Erythroblast (primary cell): ENCODE data around the gene RNU1-1.

Experiments used
- GATA1 ChIP-seq: IDR thresholded peaks from 2 replicates; pipeline ENCODE4 v1.6.1; 2011; ENCODE audit warnings: low read depth, mild to moderate bottlenecking, control low read depth, low read length, moderate library complexity
- POLR2A ChIP-seq: IDR thresholded peaks from 2 replicates; pipeline ENCODE4 v1.6.1; 2011; ENCODE audit warnings: mild to moderate bottlenecking, low read length

DNA sequence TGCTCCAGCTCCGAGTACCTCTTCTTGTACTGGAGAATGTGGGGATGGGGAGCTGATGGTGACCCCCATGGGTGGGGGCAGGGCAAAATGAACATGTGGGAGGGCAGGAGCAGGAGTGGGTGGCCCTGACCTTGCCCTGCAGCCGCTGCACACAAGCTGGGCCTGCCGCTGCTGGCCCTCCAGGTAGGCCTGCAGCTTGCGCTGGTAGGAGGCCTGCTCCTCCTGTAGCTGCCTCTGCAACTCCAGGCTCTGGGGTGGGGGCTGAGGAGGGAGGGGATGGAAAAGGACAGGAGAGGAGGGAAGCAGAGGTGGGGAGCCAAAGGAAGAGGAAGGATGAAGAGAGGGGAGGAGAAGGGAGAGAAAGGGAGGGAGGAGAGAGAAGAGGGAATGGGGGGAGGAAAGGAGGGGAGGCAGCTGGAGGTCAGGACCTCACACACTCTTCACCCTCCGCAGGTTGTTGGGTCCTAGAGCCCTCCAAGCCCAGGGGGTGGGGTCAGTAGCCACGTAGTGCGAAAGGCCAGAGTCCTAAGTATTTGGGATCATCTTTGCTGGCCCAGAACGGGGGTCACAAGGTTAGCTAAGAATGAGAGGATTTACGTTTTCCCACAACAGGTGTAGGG, 22.9 kb downstream of the RNU1-1 start:
- TF ChIP-seq POLR2A (no peak), GATA1 (no peak)
